ENCODE measurements around the gene SLC22A23.

GRCh38 chr6:3252861-3253596 is 203.8 kb downstream of the SLC22A23 start:
- TF ChIP-seq, protein P1, sequence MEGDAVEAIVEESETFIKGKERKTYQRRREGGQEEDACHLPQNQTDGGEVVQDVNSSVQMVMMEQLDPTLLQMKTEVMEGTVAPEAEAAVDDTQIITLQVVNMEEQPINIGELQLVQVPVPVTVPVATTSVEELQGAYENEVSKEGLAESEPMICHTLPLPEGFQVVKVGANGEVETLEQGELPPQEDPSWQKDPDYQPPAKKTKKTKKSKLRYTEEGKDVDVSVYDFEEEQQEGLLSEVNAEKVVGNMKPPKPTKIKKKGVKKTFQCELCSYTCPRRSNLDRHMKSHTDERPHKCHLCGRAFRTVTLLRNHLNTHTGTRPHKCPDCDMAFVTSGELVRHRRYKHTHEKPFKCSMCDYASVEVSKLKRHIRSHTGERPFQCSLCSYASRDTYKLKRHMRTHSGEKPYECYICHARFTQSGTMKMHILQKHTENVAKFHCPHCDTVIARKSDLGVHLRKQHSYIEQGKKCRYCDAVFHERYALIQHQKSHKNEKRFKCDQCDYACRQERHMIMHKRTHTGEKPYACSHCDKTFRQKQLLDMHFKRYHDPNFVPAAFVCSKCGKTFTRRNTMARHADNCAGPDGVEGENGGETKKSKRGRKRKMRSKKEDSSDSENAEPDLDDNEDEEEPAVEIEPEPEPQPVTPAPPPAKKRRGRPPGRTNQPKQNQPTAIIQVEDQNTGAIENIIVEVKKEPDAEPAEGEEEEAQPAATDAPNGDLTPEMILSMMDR (conservative IDR thresholded peaks at IDR 0.05 in 1 of 2, IDR thresholded peaks at IDR 0.05 in 1 of 2; ENCODE audit: extremely low read depth in 1 of 2, insufficient read depth in 1 of 2, low read depth in 1 of 2, low read length in 2 of 2) = no peak
- no peak for TF ChIP-seq EZH2 (IDR thresholded peaks at IDR 0.05; ENCODE audit: borderline replicate concordance, low read length)

Data from mammary epithelial cell (primary cell).